ENCODE measurements around the gene NR3C1. TPM values are rescaled to one million over a fixed set of nuclear protein-coding genes. Genes with fewer than 3 reads are reported as not detected.

The NR3C1 gene
- total and polyA plus RNA-seq, 2 of the 4 experiments (the other 2 are of a cell fraction): 13.7 to 77.4 TPM

- ATAC-seq (ENCODE audit: low read depth) (no peak), DNase-seq (no peak)
- H3K27ac ChIP-seq (ENCODE audit: insufficient read depth, low read length): no peak overlapping the region
- no peak overlapping the region for H2AK9ac ChIP-seq (replicated peaks; ENCODE audit: low read depth, low read length, poor library complexity)
- H3K14ac ChIP-seq (replicated peaks; ENCODE audit: low read depth, low read length): no peak overlapping the region
- in situ Hi-C loops (cut with MboI; ENCODE audit: low sequenced_read_pairs): no loop called here
- no peaks in the 10 kb centered on the region for H4K20me1 ChIP-seq (ENCODE audit: insufficient read depth, low read length)
- 0 out of 2 replicates have a peak, but pooled peaks cover 4% of the 10 kb centered on the region for H3K9me1 ChIP-seq (ENCODE audit: insufficient read depth, low read length)
- H3K56ac ChIP-seq (ENCODE audit: extremely low read depth, insufficient read depth, low read length): no peak overlapping the region
- H2BK120ac ChIP-seq (ENCODE audit: low read depth, low read length): no peak overlapping the region
- H4K5ac ChIP-seq (ENCODE audit: low read depth, low read length): no peak overlapping the region
- no peak overlapping the region for H3K4ac ChIP-seq (ENCODE audit: low read depth, low read length)
- H2AK5ac ChIP-seq (ENCODE audit: low read depth, low read length): no peak overlapping the region
- no peak overlapping the region for H3K9ac ChIP-seq (ENCODE audit: low read depth, low read length)
- H3K9me3 ChIP-seq (ENCODE audit: control insufficient read depth, insufficient read depth, low read length): no peaks in the 10 kb centered on the region
- ChIA-PET CTCF (interaction anchor here (0.5 kb wide), 1 partner anchor 176 kb away, joined by 3 read pairs; no protein-coding TSS in a partner anchor), POLR2A (ENCODE audit: unreplicated experiment) (no interaction called here)
- H3K4me1 ChIP-seq (ENCODE audit: control insufficient read depth, insufficient read depth, low read length): peaks cover 7% of the 10 kb centered on the region; the same call in 1 of the 2 replicates
- H3K36me3 ChIP-seq (ENCODE audit: control insufficient read depth, insufficient read depth, low read length): no peaks in the 10 kb centered on the region
- H3K23ac ChIP-seq (ENCODE audit: low read depth, low read length): no peak overlapping the region
- no peaks in the 10 kb centered on the region for H3K27me3 ChIP-seq (ENCODE audit: control insufficient read depth, insufficient read depth, low read length)
- H4K8ac ChIP-seq (ENCODE audit: low read depth in 2 of 2, low read length in 2 of 2): no peak overlapping the region
- H3K18ac ChIP-seq (ENCODE audit: low read depth, low read length): no peak overlapping the region
- no TSS peak for BruUV-seq (replicated peaks)
- no peak overlapping the region for H3K4me2 ChIP-seq (ENCODE audit: low read depth, low read length)
- no peak overlapping the region for H2BK20ac ChIP-seq (ENCODE audit: low read depth, low read length)
- dilution Hi-C loops (cut with HindIII; ENCODE audit: low sequenced_read_pairs, unreplicated experiment): no loop called here
- no peak overlapping the region for H2AFZ ChIP-seq (replicated peaks; ENCODE audit: low read length, poor library complexity)
- intact Hi-C loops (cut with micrococcal nuclease): no loop called here
- H2BK5ac ChIP-seq (ENCODE audit: low read depth, low read length, poor library complexity, severe bottlenecking): no peak overlapping the region
- TF ChIP-seq POLR2A (IDR thresholded peaks at IDR 0.05; ENCODE audit: low read depth, low read length): no peak
- TF ChIP-seq RFX5 (IDR thresholded peaks at IDR 0.05; ENCODE audit: low read depth, low read length): no peak
- TF ChIP-seq MXI1 (IDR thresholded peaks at IDR 0.05; ENCODE audit: borderline replicate concordance, low read depth, low read length): no peak
- no peak for TF ChIP-seq MAFK (IDR thresholded peaks at IDR 0.05; ENCODE audit: low read depth, low read length)
- no peak for TF ChIP-seq USF2 (IDR thresholded peaks at IDR 0.05; ENCODE audit: low read depth, low read length)
- TF ChIP-seq SMC3 (IDR thresholded peaks at IDR 0.05; ENCODE audit: low read depth, low read length): no peak
- TF ChIP-seq CHD1 (IDR thresholded peaks at IDR 0.05; ENCODE audit: low read depth, low read length): no peak
- TF ChIP-seq MAZ (IDR thresholded peaks at IDR 0.05; ENCODE audit: borderline replicate concordance, low read depth, low read length): no peak
- no peak for TF ChIP-seq BHLHE40 (IDR thresholded peaks at IDR 0.05; ENCODE audit: low read depth, low read length)
- no peak for TF ChIP-seq NFE2L2 (IDR thresholded peaks at IDR 0.05; ENCODE audit: low read depth, low read length)
- no peak for TF ChIP-seq ELK1 (IDR thresholded peaks at IDR 0.05; ENCODE audit: borderline replicate concordance, low read depth, low read length)
- no peak for TF ChIP-seq RAD21 (IDR thresholded peaks at IDR 0.05; ENCODE audit: low read length)
- TF ChIP-seq CEBPB (IDR thresholded peaks at IDR 0.05; ENCODE audit: low read depth, low read length): no peak
- no peak for TF ChIP-seq CTCF (conservative IDR thresholded peaks at IDR 0.05; ENCODE audit: low read depth, low read length)
- TF ChIP-seq RCOR1 (IDR thresholded peaks at IDR 0.05; ENCODE audit: insufficient replicate concordance, low read length): no peak
- H2BK15ac ChIP-seq (ENCODE audit: low read depth, low read length): no peak overlapping the region
- H4K91ac ChIP-seq (ENCODE audit: insufficient read depth, low read depth, low read length): no peak overlapping the region
- H3K4me3 ChIP-seq (ENCODE audit: insufficient read depth, low read depth, low read length): no peak overlapping the region
- H3K79me1 ChIP-seq (ENCODE audit: low read depth in 1 of 2, low read length in 2 of 2): no peaks in the 10 kb centered on the region
- WGBS, 2 experiments (ENCODE audit: extremely low coverage in 2 of 2, insufficient read length in 1 of 2): no CpG with 5 or more reads among the region's 8 CpGs
These were observed 174.7 kb downstream of the NR3C1 start for GRCh38 chr5:143228597-143229293.
